HG02973 (cell line): ENCODE data around the gene PRR30.
"Not testable (repeated sequence)": the region's sequence is repeated elsewhere in the genome, so short reads cannot be mapped to it uniquely, and the experiment has no call there.

Experiments used
- ATAC-seq: cut with Tn5 transposase; IDR thresholded peaks from one replicate; pipeline ENCODE4 v1.9.1; 2021; ENCODE audit warnings: moderate library complexity; ENCODE audit not compliant: unreplicated experiment

The PRR30 gene

DNA sequence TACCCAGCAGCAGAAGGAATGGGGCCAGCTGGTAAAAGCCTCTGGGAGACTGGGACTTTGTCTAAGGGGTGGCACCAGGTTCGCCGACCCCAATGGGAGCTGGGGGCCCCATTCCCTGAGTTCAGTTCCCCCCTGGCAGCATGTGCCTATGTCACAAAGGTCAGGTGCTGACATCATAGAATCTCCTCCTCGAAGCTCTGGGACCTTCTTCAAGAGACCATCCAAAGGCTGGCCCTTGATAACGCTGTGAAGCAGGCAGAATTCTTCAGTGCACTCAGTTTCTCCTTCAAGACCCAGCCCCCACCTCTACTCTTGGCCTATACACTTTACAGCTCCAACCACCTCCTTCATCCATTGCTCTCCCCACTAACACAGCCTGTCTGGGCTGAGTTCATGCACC, at the start of gene PRR30:
Gene PRR30 (minus strand): TSS at position 101 of the 400 bp plus-strand sequence. CDS start 1,081 bp downstream, outside the sequence.
- no peak for ATAC-seq

DNA sequence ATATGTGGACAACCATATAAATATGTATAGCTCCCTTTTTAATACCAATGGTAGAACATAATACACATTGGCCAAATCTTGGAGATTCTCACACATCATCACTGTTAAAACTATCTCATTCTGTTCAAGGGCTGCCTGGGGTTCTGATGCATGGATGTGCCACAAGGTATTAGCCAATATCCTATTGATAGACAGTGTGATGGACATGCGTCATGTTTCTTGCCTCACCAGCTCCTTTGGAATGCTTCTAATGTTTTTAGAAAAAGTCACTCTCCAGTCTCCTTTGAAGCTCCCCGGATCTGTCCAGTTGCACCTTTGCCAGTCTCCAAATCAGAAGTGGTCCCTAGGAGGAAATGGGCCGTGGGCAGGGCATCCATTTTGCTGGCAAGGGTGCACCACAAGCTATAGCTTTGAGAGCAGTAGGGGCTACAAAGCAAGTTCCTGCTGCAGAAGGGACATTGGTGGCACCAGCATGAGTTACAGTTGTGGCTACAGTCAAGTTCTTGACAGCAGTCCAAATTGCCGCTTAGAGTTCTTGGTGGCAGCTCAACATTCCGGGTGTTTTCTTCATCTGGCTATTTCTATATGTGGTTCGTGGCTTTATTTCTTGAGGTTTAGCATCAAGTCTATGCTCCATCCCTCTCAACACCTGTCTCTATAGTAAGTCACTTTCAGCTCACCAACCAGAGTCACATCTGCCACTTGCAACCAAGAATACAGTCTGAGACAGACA, 47.6 kb upstream of the PRR30 start:
- no peak for ATAC-seq

DNA sequence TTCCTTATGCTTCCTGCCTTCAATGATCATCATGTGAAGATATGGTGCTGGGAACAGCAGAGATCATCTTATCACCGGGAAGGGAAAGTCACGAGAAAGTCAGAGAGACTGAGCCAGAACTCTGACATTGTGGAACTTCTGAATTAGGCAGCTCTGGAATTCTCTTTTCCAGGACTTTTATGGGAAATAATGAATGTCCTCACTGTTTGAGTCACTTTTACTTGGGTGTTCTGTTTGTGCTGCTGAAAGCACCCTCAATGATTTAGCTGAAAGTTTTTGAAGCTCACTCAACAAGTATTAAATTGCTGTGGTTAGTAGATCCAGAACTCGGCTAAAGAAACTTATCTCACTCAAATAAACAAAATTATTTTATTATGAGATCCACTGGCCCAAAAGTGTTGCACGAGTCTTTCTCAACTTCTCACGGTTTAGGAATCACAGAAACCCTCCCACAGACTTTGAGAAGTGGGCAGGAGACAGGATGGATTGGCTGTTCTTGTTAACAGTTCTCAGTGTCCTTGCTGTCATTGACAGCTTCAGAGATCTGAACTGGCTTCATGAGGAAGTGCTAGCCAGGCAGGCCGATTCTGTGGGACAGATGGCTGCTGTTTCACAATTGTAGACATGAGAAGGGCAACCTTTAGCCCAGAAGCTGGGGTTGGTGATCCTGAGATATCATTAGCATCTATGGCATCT, 46.3 kb upstream of the PRR30 start:
- ATAC-seq = no peak

DNA sequence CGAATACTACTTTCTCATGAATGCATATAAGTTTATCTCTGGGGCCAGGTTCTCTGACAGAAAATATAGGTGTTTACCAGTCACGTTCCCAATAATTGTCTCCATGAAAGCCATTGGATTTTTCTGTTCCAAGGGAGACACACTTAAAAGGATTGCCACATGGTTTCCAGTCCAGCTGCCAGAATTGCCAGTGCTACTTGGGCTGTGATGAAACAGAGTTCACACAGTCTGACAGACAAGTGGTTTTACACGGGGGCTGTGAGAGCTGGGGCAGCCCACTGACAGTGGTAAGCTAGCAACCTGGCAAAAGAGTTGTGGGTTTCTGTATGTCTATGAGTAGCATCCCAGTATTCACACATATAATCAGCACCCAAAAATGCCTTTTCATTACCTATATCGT, 44.9 kb upstream of the PRR30 start:
- ATAC-seq = no peak

DNA sequence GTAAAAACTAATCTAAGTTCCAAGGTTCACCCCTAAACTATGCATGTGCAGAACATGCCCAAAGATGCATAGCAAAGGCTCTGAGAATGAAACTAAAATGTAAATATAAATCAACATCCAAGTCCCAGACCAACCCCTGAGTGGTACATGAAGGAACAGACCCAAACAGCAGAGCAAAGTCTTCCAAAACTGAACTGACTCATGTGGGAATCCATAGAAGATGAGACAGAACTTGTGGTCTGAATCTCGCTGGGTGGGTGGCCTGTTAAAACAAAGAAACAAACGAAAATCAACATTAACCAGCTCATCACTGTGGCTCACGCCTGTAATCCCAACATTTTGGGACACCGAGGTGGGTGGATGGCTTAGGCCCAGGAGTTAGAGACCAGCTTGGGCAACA, 43.1 kb upstream of the PRR30 start:
- no peak for ATAC-seq

DNA sequence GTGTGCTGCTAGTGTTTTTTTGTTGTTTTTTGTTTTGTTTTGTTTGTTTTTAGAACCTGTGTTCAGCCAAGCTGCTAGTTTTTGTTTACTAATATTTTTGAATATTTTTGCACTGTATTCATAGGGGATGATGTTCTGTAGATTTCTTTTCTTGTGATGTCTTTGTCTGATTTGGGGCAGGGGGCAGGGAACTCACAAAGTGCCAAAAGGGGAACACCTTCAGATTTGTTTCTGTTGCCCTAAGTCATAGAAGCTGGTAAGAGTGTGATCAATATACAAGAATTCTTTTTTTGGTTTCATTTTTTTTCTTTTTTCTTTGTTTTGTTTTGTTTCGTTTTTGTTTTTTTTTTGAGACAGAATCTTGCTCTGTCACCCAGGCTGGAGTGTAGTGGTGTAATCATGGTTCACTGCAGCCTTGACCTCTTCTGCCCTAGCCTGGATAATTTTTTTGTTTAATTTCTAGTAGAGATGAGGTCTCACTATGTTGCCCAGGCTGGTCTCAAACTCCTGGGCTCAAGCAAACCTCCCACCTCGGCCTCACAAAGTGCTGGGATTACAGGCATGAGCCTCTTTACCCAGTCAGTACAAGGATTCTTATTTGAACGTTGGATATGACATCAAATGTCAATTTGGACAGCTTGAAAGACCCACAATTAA, 40.3 kb upstream of the PRR30 start:
- ATAC-seq = no peak

DNA sequence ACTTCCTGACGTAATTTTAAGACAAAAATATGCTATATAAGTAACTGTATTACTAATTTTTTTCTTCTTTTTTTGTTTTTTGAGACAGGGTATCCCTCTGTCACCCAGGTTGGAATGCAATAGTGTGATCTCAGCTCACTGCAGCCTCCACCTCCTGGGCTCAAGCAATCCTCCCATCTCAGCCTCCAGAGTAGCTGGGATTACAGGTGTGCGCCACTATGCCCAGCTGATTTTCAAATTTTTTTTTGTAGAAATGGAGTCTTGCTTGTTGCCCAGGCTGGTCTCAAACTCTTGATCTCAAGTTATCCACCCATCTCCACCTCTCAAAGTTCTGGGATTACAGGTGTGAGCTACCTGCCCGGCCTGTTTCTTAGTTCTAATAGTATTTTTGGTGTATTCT, 39.3 kb upstream of the PRR30 start:
- no peak for ATAC-seq

DNA sequence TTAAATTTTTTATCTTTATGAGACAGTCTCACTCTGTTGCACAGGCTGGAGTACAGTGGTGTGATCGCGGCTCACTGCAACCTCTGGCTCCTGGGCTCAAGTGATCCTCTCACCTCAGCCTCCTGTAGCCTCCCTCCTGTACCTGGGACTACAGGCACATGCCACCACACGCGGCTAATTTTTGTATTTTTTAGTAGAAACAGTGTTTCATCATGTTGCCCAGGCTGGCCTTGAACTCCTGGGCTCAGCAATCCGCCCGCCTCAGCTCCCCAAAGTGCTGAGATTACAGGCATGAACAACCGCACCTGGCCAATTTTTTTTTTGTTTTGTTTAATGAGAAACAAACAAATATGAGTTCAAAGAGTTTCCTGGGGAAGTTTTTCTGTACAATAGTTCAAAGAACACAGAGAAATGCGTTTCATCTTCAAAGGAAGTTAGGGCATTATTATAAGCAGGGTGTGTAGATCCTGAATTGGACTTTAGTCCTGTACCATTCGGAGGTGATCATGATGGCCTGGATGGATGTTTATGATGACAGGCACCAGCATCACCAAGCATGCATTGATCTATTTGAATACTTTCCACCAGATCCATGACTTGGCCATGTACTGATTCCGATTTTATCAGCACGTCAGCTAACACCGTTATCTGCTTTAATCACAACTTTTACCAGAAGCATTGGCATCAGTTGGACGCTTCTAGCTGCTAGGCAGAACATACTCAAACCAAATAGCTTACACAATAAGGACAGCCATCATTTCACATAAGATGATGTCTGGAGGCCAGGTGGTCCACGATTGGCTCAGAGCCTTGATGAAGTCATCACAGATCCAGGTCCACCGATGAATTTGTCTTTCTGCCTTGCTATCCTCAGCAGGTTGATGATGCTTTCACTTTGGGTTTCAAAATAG, 38.5 kb upstream of the PRR30 start:
- no peak for ATAC-seq

DNA sequence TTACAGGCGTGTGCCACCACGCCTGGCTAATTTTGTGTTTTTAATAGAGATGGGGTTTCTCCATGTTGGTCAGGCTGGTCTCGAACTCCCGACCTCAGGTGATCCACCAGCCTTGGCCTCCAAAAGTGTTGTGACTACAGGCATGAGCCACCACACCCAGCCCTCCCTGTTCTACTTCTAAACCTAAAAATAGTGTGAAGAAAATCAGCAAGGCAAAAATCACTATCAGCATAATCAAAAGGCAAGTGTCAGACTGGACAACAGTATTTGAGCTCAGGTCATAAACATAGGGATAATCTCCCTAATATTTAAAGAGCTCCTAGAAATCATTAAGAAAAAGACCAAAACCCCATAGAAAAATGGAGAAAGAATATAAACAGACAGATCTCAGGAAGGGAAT, 36.6 kb upstream of the PRR30 start:
- not testable (repeated sequence) for ATAC-seq

DNA sequence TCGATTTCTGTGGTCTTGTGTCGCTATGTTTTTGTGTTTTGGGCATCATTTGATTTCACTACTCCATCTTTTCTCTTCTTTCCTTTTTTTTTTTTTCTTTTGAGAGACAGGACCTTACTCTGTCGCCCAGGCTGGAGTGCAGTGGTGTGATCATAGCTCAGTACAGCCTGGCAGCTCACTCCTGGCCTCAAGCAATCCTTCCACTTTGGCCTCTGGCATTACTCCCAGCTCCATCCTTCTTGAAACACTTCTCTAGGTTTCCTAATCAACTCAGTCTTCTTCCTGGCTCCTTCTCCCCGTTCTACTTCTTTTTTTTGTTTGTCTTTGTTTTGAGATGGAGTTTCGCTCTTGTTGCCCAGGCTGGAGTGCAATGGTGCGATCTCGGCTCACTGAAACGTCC, 36.1 kb upstream of the PRR30 start:
- no peak for ATAC-seq

DNA sequence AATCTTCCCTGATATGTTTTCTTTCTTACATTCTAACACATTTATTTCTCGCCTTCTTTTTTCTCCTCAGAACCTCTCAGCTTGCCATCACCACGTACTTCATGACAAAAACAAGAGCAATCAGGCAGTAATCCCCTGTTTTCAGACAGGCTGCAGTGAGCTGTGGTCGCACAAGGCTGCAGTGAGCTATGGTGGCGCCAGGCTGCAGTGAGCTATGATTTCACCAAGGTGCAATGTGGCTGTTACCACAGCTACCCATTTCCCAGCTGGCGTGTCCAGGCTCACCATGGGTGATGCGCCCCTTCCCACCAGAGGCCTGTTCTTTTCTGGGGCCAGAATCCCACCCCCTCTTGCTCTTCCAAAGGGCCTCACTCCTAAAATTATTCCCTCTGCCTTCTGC, 35.4 kb upstream of the PRR30 start:
- no peak for ATAC-seq

DNA sequence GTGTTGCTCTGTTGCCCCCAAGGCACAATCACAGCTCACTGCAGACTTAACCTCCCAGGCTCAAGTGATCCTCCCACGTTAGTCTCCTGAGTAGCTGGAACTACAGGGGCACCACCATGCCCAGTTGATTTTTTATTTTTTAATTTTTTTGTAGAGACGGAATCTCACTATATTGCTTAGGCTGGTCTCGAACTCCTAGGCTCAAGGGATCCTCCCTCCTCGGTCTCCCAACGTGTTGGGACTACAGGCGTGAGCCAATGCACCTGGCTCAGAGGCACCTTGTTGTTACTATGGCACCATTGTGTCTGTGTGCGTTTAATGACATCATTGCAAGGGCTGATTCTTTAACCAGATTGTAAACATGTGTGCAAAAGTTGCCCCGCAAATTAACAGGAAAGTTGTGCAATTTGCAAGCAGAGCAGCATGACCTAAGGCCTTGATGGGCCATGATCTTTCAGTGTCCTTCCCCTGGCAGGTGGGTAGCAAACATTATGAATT, 32.2 kb upstream of the PRR30 start:
- ATAC-seq = no peak

DNA sequence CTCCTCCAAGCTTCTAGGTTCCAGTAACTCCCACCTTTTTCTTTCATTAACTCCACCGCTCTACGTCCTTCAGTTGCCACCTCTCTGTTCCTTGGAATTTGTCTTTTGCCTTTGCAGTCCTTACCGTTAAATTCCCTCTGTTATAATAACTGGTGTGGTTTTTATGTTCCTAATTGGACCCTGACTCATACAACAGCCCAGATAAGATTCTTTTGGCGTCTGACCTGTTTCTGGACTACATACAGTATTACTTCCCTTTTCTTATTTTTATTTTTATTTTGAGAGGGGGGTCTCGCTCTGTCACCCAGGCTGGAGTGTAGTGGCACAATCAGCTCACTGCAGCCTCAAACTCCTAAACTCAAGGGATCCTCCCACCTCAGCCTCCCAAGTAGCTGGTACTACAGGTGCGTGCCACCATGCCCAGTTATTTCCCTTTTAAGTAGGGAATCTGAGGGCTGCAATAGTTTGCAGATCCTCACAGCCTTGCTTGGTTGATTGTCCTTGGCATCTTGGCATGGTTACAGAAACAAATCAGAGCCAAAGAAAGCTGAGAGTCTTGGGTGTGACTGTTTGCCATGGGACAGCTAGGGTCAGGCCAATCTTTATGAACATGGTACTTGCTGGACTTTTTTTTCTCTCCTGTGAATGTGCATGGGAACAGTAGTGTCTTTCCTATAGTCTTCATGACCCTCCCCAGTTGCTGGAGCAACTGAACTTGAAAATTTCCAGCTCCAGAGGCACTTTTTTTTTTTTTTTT, 31.5 kb upstream of the PRR30 start:
- no peak for ATAC-seq

DNA sequence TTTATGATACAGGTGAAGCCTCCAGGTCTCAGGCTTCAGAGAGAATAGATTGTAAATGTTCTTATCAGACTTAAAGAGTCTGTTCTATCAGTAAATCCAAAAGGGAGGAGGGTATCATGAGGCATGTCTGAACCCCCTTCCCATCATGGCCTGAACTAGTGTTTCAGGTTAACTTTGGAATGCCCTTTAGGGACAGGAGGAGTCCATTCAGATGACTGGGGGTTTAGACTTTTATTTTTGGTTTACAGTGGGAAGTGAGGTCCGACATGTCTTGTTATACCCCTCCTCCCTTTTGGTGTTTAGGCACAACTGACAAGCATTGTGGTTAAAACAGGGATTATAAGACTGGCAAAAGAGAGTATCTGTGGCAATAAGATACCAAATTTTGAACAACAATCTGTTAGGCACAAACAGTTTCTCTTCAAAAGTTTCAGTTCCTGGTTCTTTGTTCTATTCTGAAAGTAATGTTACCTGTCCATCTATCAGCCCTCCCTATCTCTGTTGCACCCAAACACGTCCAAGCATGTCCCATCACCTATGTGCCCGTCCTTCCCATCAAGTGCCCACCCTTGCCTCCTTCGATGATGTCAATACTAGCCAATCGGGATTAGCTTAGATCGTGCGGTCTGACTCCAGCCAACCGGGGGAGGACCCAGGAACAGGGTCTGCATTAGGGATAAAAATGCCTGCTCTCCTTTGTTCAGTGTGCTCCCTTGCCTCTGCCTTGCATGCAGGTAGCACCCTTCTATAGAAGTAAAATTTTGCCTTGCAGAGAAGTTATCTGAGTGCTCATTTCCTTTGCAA, 26.0 kb upstream of the PRR30 start:
- ATAC-seq = no peak

DNA sequence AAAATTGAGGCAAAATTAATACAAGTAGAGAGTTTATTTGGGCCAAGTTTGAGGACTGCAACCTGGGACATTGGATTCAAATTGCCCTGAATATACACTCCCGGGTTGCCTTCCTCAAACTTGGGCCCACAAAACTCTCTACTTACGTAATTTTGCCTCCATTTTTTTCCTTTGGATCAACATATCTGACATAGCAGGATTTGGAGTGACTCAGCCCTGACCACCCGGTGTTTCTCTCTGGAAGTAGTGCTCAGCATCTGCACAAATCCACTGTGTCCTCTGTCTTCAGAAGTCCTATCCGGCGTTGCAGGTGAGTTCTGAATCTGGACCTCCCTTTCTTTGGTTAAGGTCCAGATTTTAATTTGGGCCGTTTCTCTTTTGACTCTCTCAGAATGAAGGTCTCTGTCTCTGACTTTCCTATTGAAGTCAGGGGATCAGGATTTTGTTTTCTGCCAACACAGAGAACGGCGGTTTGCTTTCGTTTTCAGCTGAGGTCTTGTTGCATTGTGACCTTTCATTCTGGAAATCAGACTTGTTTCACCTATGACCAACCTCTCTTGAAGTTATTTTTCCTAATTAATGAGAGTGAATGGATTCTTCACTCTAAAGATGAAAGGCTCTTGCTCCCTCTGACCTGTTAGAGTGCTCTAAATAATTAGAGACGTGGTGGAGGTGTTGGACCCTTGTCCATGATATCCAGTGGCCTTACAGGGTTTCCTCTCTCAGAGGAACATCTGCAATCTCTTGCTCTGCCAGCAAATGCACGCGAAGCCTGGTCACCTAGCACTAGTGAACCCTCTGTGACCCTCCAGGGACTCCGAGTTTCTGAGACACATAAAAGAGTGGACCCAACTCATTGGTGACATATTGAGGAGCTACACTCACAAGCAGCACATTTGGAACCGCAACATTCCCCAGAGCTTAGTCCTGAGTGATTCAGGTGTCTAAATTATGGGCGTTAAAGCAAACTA, 23.2 kb upstream of the PRR30 start:
- no peak for ATAC-seq

DNA sequence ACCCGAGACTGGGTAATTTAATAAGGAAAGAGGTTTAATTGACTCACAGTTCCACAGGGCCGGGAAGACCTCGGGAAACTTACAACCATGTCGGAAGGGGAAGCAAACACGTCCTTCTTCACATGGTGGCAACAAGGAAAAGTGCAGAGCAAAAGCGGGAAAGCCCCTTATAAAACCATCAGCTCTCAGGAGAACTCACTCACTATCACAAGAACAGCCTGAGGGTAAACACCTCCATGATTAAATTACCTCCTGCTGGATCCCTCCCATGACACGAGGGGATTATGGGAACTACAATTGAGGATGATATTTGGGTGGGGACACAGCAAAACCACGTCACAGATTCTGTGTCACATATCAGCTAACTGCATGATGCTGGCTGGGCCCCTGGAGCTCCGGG, 21.0 kb upstream of the PRR30 start:
- ATAC-seq = no peak

DNA sequence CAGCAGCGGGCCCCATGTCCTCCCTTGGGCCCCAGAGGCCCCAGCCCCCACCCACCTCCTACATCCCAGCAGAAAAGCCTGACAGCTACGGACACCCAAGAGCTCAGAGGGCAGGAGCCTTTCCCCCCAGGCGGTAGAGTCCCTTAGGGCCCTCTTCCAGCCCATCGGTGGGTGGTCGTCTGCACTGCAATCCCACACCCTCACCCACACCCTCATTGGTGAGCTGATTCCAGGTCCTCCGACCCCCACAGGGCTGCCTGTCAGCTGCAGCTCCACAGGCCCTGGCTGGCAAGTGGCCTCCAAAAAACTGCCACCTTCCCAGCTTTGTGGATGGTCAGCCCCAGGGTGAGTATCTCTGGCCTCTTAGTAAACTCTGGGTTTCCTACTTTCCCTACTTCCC, 20.1 kb upstream of the PRR30 start:
- no peak for ATAC-seq

DNA sequence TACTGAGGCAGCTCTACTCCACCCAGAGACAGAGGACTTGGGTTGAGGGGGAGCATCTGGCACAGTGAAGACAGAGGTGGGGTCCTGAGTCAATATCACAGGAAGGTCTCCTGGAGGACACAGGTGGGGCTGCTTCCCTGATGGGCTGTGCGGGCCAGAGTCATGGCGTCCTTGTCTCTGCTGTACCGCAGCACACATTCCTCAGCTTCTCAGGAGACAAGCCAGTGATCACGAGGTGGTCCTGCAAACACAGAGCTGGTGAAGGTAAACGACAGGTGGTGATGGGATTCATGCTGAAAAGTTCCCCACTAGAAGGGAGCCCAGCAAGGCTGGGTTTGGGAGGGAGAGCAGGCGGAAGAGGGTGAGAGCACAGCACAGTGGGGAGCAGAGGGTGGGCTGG, 19.3 kb upstream of the PRR30 start:
- ATAC-seq = no peak
